GM21576 (cell line): ENCODE data around the gene INPP5F.

Source experiments
- ATAC-seq: cut with Tn5 transposase; IDR thresholded peaks from one replicate; pipeline ENCODE4 v1.9.1; 2021; ENCODE audit warnings: mild to moderate bottlenecking, moderate library complexity; ENCODE audit not compliant: unreplicated experiment

The INPP5F gene

GRCh38 chr10:119815671-119816070 lies 89.8 kb downstream of the INPP5F start:
- no peak for ATAC-seq

GRCh38 chr10:119817991-119818888 lies 92.4 kb downstream of the INPP5F start:
- ATAC-seq, result no peak

DNA sequence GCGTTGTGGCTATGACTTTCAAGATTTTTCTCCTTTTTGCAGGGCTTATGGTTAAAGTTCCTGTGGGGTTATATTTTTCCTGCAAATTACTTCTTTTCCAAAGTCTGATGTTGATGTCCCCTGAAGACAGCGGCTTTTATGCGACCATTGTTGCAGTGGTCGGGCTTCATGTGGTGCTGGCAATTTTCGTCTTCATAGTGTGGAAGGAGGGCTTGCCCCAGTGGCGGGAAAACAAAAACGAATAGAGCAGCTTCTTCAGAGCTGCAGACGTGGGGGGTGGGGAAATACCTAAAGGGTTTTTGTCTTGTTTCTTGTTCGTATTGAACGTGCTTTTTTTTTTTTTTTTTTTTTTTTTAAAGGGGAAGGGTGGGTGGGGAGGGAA lies 93.0 kb downstream of the INPP5F start:
- no peak for ATAC-seq

- no peak for ATAC-seq
Measured at GRCh38 chr10:119821182-119821581, 95.3 kb downstream of the INPP5F start.

DNA sequence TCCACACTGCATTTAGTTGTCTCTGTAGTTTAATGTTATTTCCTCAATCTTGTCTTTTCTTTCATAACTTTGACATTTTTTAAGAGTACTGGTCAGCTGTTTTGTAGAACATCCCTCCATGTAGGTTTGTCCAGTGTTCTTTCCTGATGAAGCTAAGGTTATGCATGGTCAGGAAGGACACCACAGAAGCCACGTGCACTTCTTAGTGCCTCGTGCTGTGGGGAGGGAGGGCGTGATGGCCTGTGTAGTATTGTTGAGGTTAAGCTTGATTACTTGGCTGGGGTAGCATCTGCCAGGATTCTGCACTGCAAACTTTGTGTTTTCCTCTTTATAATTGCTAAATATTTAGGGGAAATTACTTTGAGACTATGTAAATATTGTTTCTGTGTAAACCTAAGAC lies 98.4 kb downstream of the INPP5F start:
- no peak for ATAC-seq

DNA sequence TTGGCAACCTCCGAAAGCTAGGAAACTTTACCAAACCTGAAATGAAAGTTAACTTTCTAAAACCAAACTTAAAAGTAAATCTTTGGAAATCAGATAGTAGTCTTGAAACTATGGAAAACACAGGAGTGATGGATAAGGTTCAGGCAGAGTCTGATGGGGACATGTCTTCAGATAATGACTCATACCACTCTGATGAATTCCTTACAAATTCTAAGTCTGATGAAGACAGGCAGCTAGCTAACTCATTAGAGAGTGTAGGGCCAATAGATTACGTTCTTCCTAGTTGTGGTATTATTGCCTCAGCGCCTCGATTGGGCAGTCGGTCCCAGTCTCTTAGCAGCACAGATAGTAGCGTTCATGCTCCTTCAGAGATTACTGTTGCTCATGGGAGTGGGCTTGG lies 100.9 kb downstream of the INPP5F start:
- ATAC-seq, result no peak

DNA sequence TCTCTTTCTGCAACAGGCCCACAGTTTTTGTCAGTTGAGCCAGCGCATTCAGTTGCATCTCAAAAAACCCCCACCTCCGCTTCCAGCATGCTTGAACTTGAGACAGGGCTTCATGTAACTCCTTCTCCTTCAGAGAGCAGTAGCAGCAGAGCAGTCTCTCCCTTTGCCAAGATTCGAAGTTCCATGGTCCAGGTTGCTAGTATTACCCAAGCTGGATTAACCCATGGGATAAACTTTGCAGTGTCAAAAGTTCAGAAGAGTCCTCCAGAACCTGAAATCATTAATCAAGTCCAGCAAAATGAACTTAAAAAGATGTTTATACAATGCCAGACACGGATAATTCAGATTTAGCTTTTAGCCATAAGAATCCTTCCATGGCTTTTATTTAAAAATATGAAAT lies 101.6 kb downstream of the INPP5F start:
- ATAC-seq, result no peak

- ATAC-seq, result no peak
Measured at GRCh38 chr10:119829429-119829828, 103.6 kb downstream of the INPP5F start.

DNA sequence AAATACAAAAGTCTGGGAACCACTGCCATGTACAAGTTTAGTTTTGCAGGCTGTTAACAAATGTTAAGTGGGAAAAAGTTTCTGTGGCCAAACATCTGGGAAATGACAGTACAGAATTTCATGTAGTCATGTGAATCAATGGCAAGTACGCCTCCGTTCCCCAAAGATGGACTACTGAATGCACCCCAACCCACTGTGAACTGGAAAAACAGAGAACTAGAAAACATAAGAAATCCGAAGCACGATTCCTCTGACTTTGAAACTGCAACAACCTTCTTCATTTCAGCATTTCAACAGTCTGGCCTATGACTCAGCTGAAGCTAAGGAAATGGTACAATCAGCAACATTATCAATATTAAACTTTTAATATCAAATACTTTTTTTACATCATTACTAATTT lies 105.0 kb downstream of the INPP5F start:
- ATAC-seq, result no peak

DNA sequence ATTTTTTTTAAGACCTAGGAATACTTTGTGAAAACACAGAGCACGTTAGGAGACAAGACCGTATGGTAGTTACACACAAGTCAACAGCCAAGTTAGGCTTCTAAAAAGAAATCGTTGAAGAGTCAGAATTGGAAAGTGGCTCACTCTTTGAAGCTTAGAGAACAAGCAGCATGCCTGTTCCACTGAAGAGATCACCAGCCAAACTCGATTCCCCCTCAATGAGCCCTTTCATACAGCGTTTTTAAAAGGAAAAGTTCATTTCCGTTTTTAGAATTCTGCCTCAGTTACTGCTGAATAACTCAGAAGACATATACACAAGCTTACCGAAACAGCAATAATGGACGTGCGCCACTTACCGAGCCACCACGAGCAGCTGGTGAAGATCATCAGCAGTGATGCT lies 105.8 kb downstream of the INPP5F start:
- ATAC-seq, result no peak

DNA sequence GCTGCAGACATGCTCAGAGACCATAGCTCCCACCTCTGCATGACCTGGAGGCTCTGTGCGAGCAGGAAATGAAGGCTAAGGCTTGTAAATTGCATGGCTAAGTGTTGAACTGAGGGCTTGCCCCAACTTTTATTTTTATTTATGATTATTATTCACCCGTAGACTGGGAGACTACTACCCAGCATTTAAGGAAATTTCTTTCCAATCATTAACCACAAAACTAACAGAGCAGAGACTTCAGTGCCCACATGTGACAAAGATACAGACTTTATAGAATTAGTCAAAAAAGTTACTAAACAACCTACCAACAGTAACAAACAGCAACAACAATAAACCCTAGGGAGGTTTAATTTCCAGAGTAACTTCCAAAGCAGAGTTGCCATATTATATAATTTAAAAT lies 107.1 kb downstream of the INPP5F start:
- ATAC-seq, result no peak

- no peak for ATAC-seq
Measured at GRCh38 chr10:119834188-119834587, 108.3 kb downstream of the INPP5F start.

GRCh38 chr10:119845656-119846055 lies 119.8 kb downstream of the INPP5F start:
- no peak for ATAC-seq

GRCh38 chr10:119849031-119849789 lies 123.4 kb downstream of the INPP5F start:
- no peak for ATAC-seq

DNA sequence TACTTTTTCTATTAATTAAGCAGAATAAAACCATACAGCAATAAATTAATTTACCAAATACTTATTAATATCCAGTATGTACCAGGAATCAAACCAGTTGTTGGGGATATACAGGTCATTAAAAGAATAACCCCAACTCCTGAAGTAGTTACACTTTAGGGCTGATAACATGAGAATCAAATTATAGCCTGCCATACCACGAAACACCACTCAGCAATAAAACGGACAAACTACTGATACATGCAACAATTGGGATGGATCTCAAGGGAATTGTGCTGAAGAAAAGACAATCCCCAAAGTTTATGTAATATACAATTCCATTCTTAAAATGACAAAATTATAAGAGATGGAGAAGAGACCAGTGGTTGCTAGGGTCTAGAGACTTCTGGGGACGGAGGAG lies 124.1 kb downstream of the INPP5F start:
- no peak for ATAC-seq

GRCh38 chr10:119852277-119852676 lies 126.4 kb downstream of the INPP5F start:
- ATAC-seq, result no peak

GRCh38 chr10:119852822-119853221 lies 127.0 kb downstream of the INPP5F start:
- ATAC-seq, result no peak

DNA sequence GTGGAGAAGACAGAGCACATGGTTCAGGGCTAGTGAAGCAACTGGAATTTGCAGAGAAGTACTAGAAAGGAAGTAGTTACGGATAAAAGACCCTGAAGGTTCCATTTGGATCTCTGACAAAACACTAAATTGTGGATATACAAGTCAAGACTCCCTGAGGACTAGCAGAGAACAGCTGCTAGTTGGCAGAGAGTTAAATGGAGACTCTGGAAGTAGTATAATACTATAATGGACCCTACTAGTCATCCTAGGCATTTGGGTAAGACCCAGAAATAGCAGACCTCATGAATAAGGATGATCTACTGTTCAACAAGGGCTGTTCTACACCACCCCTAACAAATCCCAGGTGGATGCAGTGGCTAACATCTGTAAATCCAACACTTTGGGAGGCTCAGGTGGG lies 127.7 kb downstream of the INPP5F start:
- ATAC-seq, result no peak

GRCh38 chr10:119858063-119858462 lies 132.2 kb downstream of the INPP5F start:
- ATAC-seq, result no peak

GRCh38 chr10:119859420-119860258 lies 133.8 kb downstream of the INPP5F start:
- peak; percentile 54 for ATAC-seq

DNA sequence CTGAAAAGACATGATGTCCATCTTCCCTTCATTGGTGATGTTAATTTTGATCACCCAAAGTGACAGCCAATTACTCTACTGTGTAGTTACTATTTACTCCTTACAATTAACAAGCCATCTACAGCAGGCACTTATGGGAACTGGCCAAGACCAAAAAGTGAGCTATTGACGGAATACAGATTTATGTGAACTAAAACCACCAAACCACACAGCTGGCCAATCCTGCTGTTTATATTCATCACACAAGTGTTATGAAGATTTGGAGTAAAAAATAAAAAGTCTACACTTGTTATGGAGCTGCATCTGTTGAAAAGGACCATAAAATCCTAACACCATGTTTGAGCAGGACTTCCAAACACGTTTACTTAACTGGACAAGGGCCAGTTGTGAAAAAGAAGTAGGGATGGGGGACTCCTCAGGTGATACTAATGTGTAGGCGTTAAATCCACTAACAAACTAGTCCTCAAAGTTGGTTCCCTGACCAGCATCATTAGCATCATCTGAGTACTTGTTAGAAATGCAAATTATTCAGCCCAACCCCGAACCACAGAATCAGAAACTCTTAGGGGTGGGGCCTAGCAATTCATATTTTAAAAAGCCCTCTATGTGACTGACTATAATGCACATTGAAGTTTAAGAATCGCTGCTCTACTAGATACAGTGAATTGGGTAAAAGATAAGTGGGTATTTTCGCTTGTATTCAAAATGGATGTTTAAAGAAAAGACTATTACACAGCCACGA lies 135.2 kb downstream of the INPP5F start:
- ATAC-seq, result no peak
